Transverse colon (tissue), 4 donors: ENCODE data around the gene MATN3.

ENCODE experiments used
- POLR2A ChIP-seq: fragments of 450-650 bp; IDR thresholded peaks from one replicate; pipeline ENCODE4 v1.6.1; 2016; ENCODE audit warnings: antibody characterized with exemption, mild to moderate bottlenecking, moderate library complexity
- POLR2AphosphoS5 ChIP-seq, 3 donors: sonication (generic); formaldehyde crosslinking; IDR thresholded peaks; one replicate each; pipeline ENCODE4 v1.6.1; 2016; ENCODE audit warnings: antibody characterized with exemption in 3 of 3
- TF ChIP-seq, protein P1 (sequence below), 5 experiments: fragments of 200-600 bp in 3 of 5; fragments of 450-650 bp in 2 of 5; sonication (generic) in 3 of 5; IDR thresholded peaks; 1 replicate in 2 of 5; 2 replicates in 3 of 5; pipeline ENCODE4 v1.5.1; 2016 to 2017; ENCODE audit warnings: antibody characterized with exemption in 5 of 5, inconsistent platforms in 3 of 5, mild to moderate bottlenecking in 2 of 5, moderate library complexity in 1 of 5

- TF ChIP-seq, protein P1, sequence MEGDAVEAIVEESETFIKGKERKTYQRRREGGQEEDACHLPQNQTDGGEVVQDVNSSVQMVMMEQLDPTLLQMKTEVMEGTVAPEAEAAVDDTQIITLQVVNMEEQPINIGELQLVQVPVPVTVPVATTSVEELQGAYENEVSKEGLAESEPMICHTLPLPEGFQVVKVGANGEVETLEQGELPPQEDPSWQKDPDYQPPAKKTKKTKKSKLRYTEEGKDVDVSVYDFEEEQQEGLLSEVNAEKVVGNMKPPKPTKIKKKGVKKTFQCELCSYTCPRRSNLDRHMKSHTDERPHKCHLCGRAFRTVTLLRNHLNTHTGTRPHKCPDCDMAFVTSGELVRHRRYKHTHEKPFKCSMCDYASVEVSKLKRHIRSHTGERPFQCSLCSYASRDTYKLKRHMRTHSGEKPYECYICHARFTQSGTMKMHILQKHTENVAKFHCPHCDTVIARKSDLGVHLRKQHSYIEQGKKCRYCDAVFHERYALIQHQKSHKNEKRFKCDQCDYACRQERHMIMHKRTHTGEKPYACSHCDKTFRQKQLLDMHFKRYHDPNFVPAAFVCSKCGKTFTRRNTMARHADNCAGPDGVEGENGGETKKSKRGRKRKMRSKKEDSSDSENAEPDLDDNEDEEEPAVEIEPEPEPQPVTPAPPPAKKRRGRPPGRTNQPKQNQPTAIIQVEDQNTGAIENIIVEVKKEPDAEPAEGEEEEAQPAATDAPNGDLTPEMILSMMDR (IDR thresholded peaks at IDR 0.05) = no peak
- TF ChIP-seq POLR2AphosphoS5 (IDR thresholded peaks at IDR 0.05) (peak in 2 of 3 donors; percentile 39 to 50), POLR2A (no peak)
Measured at GRCh38 chr2:20052861-20053281, 40.4 kb upstream of the MATN3 start.
